ENCODE results near the gene FOXN3. TPM values are rescaled to one million over a fixed set of nuclear protein-coding genes. Genes with fewer than 3 reads are reported as not detected.

FOXN3 gene
- total and polyA plus RNA-seq, 2 experiments from 2014 or later: 98.9 to 167 TPM

- H3K36me3 Mint-ChIP-seq (ENCODE audit: low read depth): peaks cover 48% of the 10 kb centered on the region
- H4K20me1 ChIP-seq (replicated peaks; ENCODE audit: insufficient read depth): peaks cover 57% of the 10 kb centered on the region
- H3K36me3 ChIP-seq (ENCODE audit: insufficient read depth): no peaks in the 10 kb centered on the region
- no peaks in the 10 kb centered on the region; the same call in 2 of the 3 replicates for H3K9me3 Mint-ChIP-seq
- H3K9me2 ChIP-seq (ENCODE audit: insufficient read depth): no peaks in the 10 kb centered on the region
- H2AFZ ChIP-seq: no peak overlapping the region
- H3K4me2 ChIP-seq: peak overlapping the region; percentile 25; the same call in 1 of the 2 replicates
- H3K4me1 Mint-ChIP-seq: peaks cover 71% of the 10 kb centered on the region
- H3K27me3 ChIP-seq (ENCODE audit: insufficient read depth): no peaks in the 10 kb centered on the region
- ATAC-seq (no peak), DNase-seq (ENCODE audit: low spot score) (no peak)
- H3K27me3 Mint-ChIP-seq (ENCODE audit: insufficient read depth, low read depth, poor library complexity): peaks cover 6% of the 10 kb centered on the region
- H3K4me3 Mint-ChIP-seq: no peak overlapping the region
- H3K27ac ChIP-seq (ENCODE audit: low read depth): peak overlapping the region; percentile 30; the same call in 1 of the 2 replicates
- H3K4me1 ChIP-seq (ENCODE audit: insufficient read depth): peaks cover 65% of the 10 kb centered on the region
- H3K79me2 ChIP-seq (replicated peaks; ENCODE audit: insufficient read depth): peaks cover 100% of the 10 kb centered on the region
- TF ChIP-seq CREB1 (CRISPR knock-in tag; IDR thresholded peaks at IDR 0.05; ENCODE audit: low read depth) (no peak), ZNF114 (CRISPR knock-in tag; IDR thresholded peaks at IDR 0.05) (no peak), POLR2AphosphoS5 (IDR thresholded peaks at IDR 0.05; ENCODE audit: low read depth) (no peak), JUNB (IDR thresholded peaks at IDR 0.05; ENCODE audit: unreplicated experiment) (no peak), EZH2 (IDR thresholded peaks at IDR 0.05; ENCODE audit: low read depth, unreplicated experiment) (no peak), STAT1 (IDR thresholded peaks at IDR 0.05; ENCODE audit: unreplicated experiment) (no peak), EZH2phosphoT487 (IDR thresholded peaks at IDR 0.05; ENCODE audit: unreplicated experiment) (no peak), ZNF462 (CRISPR knock-in tag; IDR thresholded peaks at IDR 0.05) (no peak), REST (IDR thresholded peaks at IDR 0.05; ENCODE audit: unreplicated experiment) (no peak), NANOG (IDR thresholded peaks at IDR 0.05; ENCODE audit: borderline replicate concordance) (no peak), CTCF (conservative IDR thresholded peaks at IDR 0.05; ENCODE audit: low read depth in 2 of 2) (no peak), ETS1 (IDR thresholded peaks at IDR 0.05) (no peak)
- no peak overlapping the region for H3K4me3 ChIP-seq
- no peak overlapping the region for H3K27ac Mint-ChIP-seq
- H3F3A ChIP-seq (replicated peaks; ENCODE audit: low read depth): no peaks in the 10 kb centered on the region; the same call in none of the 2 replicates
Observed at GRCh38 chr14:89386212-89386886, 30.7 kb downstream of the FOXN3 start.

All from GM23338 (cell line).